ENCODE measurements around the gene MYCL. TPM values are rescaled to one million over a fixed set of nuclear protein-coding genes. Genes with fewer than 3 reads are reported as not detected.

The MYCL gene
- total RNA-seq, 1 donor from 2014 or later, result 0.44 TPM

DNA sequence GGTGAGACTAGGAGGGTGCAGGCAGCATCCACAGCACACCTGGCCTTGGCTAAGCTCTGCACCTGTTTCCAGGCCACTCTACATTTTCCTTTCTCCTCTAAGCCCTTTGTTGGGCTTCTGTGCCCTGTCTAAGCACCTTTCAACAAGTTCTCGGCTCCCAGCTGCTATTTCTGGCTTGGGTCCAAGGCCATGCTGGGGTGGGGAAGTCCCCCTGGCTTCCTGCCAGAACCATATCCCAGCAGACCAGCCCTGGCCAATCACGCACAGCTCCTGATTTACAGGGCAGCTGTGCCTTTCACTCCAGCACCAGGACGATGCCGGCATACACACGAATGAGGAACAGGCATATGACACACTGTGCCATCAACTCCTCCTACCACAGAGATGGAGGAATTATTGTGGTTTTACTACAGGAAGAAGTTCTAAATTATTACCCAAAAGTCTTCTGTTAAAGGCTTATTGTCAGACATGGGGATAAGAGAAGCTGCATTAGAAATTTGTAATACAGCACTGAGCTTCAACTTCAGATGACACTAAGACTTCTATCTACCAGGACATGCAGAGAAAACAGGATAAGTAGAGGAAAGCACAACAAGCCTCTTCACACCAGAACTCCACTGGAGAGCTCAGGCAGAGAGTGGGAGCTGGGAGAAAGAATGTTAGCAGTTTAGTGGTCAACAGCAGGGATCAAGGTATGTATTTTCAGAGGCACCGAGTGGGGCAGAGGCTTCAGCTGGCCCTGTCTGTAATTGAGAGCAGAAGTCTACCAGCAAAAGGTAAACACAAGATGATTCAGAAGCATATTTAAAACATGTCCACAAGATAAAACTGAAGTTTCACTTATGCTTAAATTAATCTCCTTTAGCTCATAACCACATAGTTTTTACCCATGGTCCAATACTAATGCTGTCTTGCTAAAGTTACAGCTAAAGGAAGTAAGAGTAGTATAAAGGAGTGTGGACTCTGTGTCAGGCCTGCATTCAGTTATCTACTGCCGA lies 55.8 kb downstream of the MYCL start:
- H3K4me1 ChIP-seq, result peaks cover 32% of the 10 kb centered on the region
- intact Hi-C loops (cut with micrococcal nuclease), result no loop called here
- H3K4me3 ChIP-seq, result no peak overlapping the region
- H3K27me3 ChIP-seq (ENCODE audit: low read depth), result no peaks in the 10 kb centered on the region
- peak overlapping the region; percentile 48 for H3K27ac ChIP-seq (replicated peaks)
- TF ChIP-seq, protein P1, sequence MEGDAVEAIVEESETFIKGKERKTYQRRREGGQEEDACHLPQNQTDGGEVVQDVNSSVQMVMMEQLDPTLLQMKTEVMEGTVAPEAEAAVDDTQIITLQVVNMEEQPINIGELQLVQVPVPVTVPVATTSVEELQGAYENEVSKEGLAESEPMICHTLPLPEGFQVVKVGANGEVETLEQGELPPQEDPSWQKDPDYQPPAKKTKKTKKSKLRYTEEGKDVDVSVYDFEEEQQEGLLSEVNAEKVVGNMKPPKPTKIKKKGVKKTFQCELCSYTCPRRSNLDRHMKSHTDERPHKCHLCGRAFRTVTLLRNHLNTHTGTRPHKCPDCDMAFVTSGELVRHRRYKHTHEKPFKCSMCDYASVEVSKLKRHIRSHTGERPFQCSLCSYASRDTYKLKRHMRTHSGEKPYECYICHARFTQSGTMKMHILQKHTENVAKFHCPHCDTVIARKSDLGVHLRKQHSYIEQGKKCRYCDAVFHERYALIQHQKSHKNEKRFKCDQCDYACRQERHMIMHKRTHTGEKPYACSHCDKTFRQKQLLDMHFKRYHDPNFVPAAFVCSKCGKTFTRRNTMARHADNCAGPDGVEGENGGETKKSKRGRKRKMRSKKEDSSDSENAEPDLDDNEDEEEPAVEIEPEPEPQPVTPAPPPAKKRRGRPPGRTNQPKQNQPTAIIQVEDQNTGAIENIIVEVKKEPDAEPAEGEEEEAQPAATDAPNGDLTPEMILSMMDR (IDR thresholded peaks at IDR 0.05; ENCODE audit: borderline replicate concordance), result no peak
- no peaks in the 10 kb centered on the region for H3K9me3 ChIP-seq (replicated peaks)
- peak; percentile 86 for DNase-seq
- peaks cover 60% of the 10 kb centered on the region for H3K36me3 ChIP-seq

Other genes starting within 250 kb of the MYCL start
- 26.8 TPM for gene NT5C1A, start 229.8 kb downstream of the MYCL start, total RNA-seq
- 0.88 TPM for gene HPCAL4, start 210.5 kb downstream of the MYCL start, total RNA-seq
- 29.4 TPM for gene PPIE, start 163.0 kb downstream of the MYCL start, total RNA-seq
- gene OXCT2, start 130.6 kb downstream of the MYCL start, total RNA-seq, result 0.88 TPM
- 0.33 TPM for gene BMP8B, start 113.1 kb downstream of the MYCL start, total RNA-seq
- gene TRIT1, start 18.4 kb downstream of the MYCL start, total RNA-seq, result 12.5 TPM
- gene MFSD2A, start 53.2 kb upstream of the MYCL start, total RNA-seq, result 0.22 TPM
- 66.0 TPM for gene CAP1, start 138.8 kb upstream of the MYCL start, total RNA-seq
- gene PPT1, start 195.3 kb upstream of the MYCL start, total RNA-seq, result 37.7 TPM